Colonic mucosa (tissue), 4 donors: ENCODE data around the gene FAXC. TPM values are rescaled to one million over a fixed set of nuclear protein-coding genes. Genes with fewer than 3 reads are reported as not detected.

ENCODE experiments used
- DNase-seq: peaks from one replicate; pipeline ENCODE4 v3.0.0-alpha.2; 2020
- H3K27ac ChIP-seq: fragments of 200-600 bp; one replicate; pipeline ENCODE4 v1.8.0; 2021
- H3K27me3 ChIP-seq: fragments of 200-600 bp; one replicate; pipeline ENCODE4 v1.8.0; 2021
- H3K36me3 ChIP-seq: fragments of 200-600 bp; one replicate; pipeline ENCODE4 v1.8.0; 2021
- H3K4me1 ChIP-seq: fragments of 200-600 bp; one replicate; pipeline ENCODE4 v1.8.0; 2021; ENCODE audit warnings: mild to moderate bottlenecking
- H3K4me3 ChIP-seq: fragments of 200-600 bp; one replicate; pipeline ENCODE4 v1.8.0; 2021
- H3K9ac ChIP-seq, 2 donors: one replicate each; pipeline ENCODE4 v1.7.0; 2013; ENCODE audit warnings: control low read depth in 2 of 2, low read depth in 2 of 2, low read length in 2 of 2
- H3K9me3 ChIP-seq: fragments of 200-600 bp; one replicate; pipeline ENCODE4 v1.8.0; 2021
- CTCF ChIP-seq: fragments of 200-600 bp; IDR thresholded peaks from one replicate; pipeline ENCODE4 v1.8.0; 2022; ENCODE audit warnings: antibody characterized with exemption, mild to moderate bottlenecking
- intact Hi-C: fragments of 100-400 bp; cut with DNase I; formaldehyde crosslinking; loops from one replicate; pipeline ENCODE4 v1.14.1; 2022
- total RNA-seq, 2 donors: library from RNA; stranded (reverse); fragmentation: NEBNext Ultra II Directional in 1 of 2; extraction: Animal tissue kit (Norgen Biotek cat#: 25700) in 1 of 2; gene quantifications; one replicate each; pipeline ENCODE4 v1.2.1, GENCODE V29; 2021
- donor health status: healthy.
- donor health status: DM: no; HTN: no; CAD: no.
- donor health status: DM: no; HTN: no; CAD: no.

The FAXC gene
- total RNA-seq, 2 donors from 2014 or later, result 0.44 to 4.9 TPM

- H3K27me3 ChIP-seq, result no peaks in the 10 kb centered on the region
- intact Hi-C loops, result no loop called here
- H3K36me3 ChIP-seq, result no peaks in the 10 kb centered on the region
- H3K9me3 ChIP-seq, result no peaks in the 10 kb centered on the region
- H3K4me1 ChIP-seq, result no peaks in the 10 kb centered on the region
- no peak overlapping the region for H3K9ac ChIP-seq
- TF ChIP-seq CTCF, result no peak
- no peak for DNase-seq
- no peak overlapping the region for H3K4me3 ChIP-seq
- H3K27ac ChIP-seq, result no peak overlapping the region
These were observed 113.5 kb downstream of the FAXC start for GRCh38 chr6:99236010-99236409.

GRCh38 chr6:99233219-99233618 lies 116.3 kb downstream of the FAXC start:
- Histone ChIP-seq H3K27me3 (no peaks in the 10 kb centered on the region), H3K27ac (no peak overlapping the region), H3K36me3 (no peaks in the 10 kb centered on the region), H3K4me3 (no peak overlapping the region), H3K9ac (no peak overlapping the region), H3K4me1 (no peaks in the 10 kb centered on the region), H3K9me3 (no peaks in the 10 kb centered on the region)
- DNase-seq, result no peak
- no peak for TF ChIP-seq CTCF
- intact Hi-C loops, result no loop called here

GRCh38 chr6:99232056-99232455 lies 117.4 kb downstream of the FAXC start:
- TF ChIP-seq CTCF, result no peak
- H3K36me3 ChIP-seq, result no peaks in the 10 kb centered on the region
- no peak overlapping the region for H3K4me3 ChIP-seq
- no peaks in the 10 kb centered on the region for H3K9me3 ChIP-seq
- no peaks in the 10 kb centered on the region for H3K27me3 ChIP-seq
- DNase-seq, result no peak
- H3K9ac ChIP-seq, result no peak overlapping the region
- H3K27ac ChIP-seq, result no peak overlapping the region
- intact Hi-C loops, result no loop called here
- H3K4me1 ChIP-seq, result no peaks in the 10 kb centered on the region

- H3K36me3 ChIP-seq, result no peaks in the 10 kb centered on the region
- no peak overlapping the region for H3K4me3 ChIP-seq
- no peaks in the 10 kb centered on the region for H3K27me3 ChIP-seq
- no peak for TF ChIP-seq CTCF
- H3K9me3 ChIP-seq, result no peaks in the 10 kb centered on the region
- H3K27ac ChIP-seq, result no peak overlapping the region
- intact Hi-C loops, result no loop called here
- DNase-seq, result no peak
- H3K9ac ChIP-seq, result no peak overlapping the region
- no peaks in the 10 kb centered on the region for H3K4me1 ChIP-seq
These were observed 124.3 kb downstream of the FAXC start for GRCh38 chr6:99225172-99225571.

Other genes starting within 250 kb of the FAXC start
- 10 to 100 TPM in 1 of 2 donors, 1 to 10 TPM in 1; 8.5 to 15.9 TPM for gene COQ3, start 44.5 kb upstream of the FAXC start, total RNA-seq
- 10 to 100 TPM; 58.5 to 61.4 TPM for gene PNISR, start 75.6 kb upstream of the FAXC start, total RNA-seq
- gene USP45, start 165.7 kb upstream of the FAXC start, total RNA-seq, result 10 to 100 TPM; 11.0 to 16.0 TPM
- 10 to 100 TPM; 41.1 to 50.7 TPM for gene CCNC, start 219.0 kb upstream of the FAXC start, total RNA-seq